ENCODE measurements around the gene KLHL40.

KLHL40 gene

DNA sequence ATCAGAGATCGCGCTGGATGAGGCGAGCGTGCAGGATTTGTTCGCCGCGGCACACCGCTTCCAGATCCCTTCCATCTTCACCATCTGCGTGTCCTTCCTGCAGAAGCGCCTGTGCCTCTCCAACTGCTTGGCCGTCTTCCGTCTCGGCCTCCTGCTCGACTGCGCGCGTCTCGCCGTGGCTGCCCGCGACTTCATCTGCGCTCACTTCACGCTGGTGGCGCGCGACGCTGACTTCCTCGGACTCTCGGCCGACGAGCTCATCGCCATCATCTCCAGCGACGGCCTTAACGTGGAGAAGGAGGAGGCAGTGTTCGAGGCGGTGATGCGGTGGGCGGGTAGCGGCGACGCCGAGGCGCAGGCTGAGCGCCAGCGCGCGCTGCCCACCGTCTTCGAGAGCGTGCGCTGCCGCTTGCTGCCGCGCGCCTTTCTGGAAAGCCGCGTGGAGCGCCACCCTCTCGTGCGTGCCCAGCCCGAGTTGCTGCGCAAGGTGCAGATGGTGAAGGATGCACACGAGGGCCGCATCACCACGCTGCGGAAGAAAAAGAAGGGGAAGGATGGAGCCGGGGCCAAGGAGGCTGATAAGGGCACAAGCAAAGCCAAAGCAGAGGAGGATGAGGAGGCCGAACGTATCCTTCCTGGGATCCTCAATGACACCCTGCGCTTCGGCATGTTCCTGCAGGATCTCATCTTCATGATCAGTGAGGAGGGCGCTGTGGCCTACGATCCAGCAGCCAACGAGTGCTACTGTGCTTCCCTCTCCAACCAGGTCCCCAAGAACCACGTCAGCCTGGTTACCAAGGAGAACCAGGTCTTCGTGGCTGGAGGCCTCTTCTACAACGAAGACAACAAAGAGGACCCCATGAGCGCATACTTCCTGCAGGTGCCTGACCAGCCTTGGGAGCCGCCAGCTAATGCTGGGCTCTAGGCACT is 819 bp downstream of the KLHL40 start:
- TF ChIP-seq POLR2A (IDR thresholded peaks at IDR 0.05; ENCODE audit: low read length) = no peak
- TF ChIP-seq GATA1 (IDR thresholded peaks at IDR 0.05; ENCODE audit: low read depth, low read length) = no peak
- no peak for DNase-seq

DNA sequence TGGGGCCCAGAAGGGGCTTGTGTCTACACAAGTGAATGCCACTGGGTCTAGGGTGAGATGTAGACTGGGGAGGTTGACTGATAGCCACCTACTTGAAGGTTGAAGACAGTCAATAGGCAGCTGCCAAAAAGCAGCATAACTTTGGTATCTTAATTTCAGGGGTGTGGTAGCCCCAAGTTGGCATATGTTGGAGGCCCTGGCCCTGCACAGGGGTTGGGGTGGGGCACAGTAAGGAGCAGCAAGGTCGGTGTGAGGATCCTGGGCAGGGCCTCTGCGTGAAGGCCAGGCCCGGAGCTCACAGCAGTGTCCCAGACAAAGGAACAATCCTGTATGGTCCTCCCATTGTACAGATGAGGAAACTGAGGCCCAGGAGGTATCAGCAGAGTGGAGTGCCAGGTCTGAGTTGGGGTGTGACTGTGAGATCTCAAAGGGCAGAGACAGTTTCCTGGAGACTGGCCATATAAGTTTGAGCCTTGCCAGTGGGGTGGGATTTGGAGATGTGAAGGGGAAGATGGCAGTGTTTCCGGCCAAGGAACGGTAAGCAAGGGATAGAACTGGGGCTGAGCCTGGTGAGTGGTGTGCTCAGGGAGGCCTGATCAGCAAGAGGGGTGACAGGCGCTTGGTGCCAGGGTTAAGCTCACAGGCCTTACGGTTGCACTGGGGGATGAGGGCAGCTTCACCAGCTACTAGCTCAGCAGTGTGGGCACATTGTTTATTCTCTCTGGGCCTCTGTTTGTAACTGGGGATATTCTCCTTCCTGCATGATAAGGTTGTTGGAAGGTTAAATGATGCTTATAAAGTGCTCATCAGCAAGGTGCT is 1.7 kb downstream of the KLHL40 start:
- TF ChIP-seq GATA1 (IDR thresholded peaks at IDR 0.05; ENCODE audit: low read depth, low read length) (no peak), POLR2A (IDR thresholded peaks at IDR 0.05; ENCODE audit: low read length) (no peak)
- no peak for DNase-seq

DNA sequence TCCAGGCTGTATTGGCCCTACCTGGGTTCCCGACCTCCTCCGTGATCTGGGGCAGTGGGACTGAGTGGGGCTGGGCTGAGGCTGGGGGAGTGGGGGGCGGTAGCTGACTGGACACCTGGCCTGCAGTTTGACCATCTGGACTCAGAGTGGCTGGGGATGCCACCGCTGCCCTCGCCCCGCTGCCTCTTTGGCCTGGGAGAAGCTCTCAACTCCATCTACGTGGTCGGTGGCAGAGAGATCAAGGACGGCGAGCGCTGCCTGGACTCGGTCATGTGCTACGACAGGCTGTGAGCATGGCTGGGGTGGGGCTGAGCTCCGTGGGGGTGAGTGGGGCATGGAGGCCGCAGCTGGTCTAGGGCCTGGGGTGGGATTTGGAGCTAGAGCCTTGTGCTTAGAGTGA is 2.7 kb downstream of the KLHL40 start:
- DNase-seq = no peak
- TF ChIP-seq POLR2A (IDR thresholded peaks at IDR 0.05; ENCODE audit: low read length) = no peak
- TF ChIP-seq GATA1 (IDR thresholded peaks at IDR 0.05; ENCODE audit: low read depth, low read length) = no peak

DNA sequence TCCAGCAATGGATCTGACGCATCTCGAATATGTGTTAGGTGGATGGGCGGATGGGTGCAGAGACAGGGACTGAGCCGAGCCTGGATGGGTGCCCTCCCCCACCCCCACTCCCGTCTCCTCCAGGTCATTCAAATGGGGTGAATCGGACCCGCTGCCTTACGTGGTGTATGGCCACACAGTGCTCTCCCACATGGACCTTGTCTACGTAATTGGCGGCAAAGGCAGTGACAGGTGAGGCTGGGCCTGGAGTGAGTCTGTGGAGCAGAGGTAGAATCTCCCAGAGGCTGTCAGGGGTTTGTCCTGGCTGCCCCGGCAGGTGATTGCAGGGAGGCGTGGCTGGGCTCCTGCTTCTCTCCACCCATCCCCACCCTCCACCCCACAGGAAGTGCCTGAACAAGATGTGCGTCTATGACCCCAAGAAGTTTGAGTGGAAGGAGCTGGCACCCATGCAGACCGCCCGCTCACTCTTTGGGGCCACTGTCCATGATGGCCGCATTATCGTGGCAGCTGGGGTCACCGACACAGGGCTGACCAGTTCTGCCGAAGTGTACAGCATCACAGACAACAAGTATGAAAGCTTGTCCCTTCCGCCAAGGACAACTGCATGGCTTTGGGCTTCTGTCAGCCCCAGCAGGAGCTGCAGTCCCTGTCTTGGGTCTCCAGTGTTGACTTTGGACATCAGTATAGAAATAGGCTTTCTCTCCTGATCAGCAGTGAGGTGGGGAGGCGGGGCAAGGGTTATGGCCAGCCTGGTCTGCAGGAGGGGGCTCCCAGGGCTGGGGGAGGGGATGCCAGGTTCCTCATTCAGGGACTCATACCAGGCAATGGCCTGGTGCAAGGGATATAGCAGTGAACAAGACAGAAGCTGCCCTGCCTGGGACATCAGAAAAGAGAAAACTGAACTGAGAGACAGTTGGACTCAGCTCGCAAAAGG is 3.4 kb downstream of the KLHL40 start:
- no peak for TF ChIP-seq POLR2A (IDR thresholded peaks at IDR 0.05; ENCODE audit: low read length)
- TF ChIP-seq GATA1 (IDR thresholded peaks at IDR 0.05; ENCODE audit: low read depth, low read length) = no peak
- no peak for DNase-seq

DNA sequence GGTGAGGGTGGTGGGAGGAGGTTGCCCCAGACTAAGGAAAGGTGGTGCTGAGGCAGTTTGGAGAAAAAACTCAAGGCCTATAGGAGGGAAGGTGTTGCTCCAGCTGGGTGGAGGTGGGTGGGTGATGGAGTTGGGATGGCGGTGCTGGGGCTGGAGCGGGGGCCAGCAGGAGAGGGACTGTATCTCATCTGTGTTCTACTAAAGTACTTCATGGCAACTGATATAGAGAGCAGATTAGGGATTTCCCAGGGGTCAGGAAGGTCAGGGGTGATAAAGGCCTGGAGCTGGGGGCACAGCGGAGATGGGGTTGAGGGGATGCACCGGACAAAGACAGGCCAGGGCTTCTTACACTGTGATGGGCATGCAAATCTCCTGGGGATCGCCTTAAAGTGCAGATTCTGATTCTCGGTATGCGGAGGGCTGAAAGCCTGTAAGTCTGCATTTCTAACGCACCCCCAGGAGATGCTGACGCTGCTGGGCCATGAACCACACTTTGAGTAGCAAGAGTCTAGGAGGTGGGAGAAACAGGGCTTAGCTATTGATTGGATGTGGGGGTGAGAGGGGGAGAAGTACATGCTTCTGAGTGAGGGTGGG is 4.2 kb downstream of the KLHL40 start:
- DNase-seq = no peak
- TF ChIP-seq POLR2A (IDR thresholded peaks at IDR 0.05; ENCODE audit: low read length) = no peak
- no peak for TF ChIP-seq GATA1 (IDR thresholded peaks at IDR 0.05; ENCODE audit: low read depth, low read length)

DNA sequence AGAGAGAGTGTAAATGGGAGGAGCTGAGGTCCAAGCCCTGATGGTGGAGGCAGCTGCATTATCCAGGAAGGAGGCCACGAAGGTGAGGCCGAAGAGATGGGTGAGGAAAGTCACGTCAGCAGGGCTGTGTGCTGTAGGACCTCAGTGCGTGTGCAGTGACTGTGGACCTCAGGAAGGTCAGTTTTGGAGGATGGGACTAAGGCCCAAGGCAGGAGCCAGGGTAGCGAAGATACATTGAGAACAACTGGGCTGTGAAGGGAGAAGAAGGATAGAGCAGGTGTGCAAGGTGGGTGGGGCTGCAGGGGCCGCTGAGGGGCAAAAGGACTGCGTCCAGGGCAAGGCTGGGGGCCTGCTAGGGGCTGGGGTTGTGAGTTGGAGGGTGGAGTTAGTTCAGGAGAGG is 4.9 kb downstream of the KLHL40 start:
- TF ChIP-seq GATA1 (IDR thresholded peaks at IDR 0.05; ENCODE audit: low read depth, low read length) (no peak), POLR2A (IDR thresholded peaks at IDR 0.05; ENCODE audit: low read length) (no peak)
- no peak for DNase-seq

DNA sequence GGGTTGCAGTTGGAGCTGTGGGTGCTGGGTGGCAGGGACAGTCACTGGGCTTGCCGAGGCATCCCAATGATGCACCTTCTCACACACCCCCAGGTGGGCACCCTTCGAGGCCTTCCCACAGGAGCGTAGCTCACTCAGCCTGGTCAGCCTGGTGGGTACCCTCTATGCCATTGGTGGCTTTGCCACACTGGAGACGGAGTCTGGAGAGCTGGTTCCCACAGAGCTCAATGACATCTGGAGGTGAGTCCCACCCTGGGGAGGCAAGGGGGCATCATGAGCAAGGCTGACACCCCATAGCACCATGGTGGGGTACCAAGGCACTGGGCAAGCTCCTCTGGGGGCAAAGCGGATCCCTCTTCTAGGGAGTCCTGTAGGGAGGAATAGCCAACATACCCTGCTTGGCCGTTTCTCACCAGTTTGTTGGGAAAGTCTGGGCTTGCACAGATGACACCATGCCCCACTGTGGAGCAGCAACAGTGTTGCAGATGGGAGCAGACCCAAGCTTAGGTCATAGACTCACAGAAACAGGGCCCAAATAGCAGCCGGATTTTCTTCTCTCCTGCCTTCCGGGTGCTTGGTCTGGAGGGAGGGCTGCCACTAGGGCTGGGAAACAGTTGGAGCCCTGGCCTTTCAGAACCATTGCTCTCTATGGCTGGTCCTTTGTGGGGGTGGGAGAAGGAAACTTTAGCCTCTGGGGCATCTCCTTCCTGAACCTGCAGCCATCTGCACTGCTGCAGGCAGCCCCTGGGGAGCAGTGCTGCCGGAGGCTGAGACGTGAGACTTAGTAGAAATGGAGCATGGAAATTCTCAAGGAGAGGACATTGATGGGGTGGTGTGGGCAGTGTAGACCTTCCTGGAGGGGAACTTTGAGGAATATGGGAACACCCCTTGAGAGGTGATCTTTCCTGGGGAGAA is 5.7 kb downstream of the KLHL40 start:
- TF ChIP-seq POLR2A (IDR thresholded peaks at IDR 0.05; ENCODE audit: low read length) (no peak), GATA1 (IDR thresholded peaks at IDR 0.05; ENCODE audit: low read depth, low read length) (no peak)
- no peak for DNase-seq

DNA sequence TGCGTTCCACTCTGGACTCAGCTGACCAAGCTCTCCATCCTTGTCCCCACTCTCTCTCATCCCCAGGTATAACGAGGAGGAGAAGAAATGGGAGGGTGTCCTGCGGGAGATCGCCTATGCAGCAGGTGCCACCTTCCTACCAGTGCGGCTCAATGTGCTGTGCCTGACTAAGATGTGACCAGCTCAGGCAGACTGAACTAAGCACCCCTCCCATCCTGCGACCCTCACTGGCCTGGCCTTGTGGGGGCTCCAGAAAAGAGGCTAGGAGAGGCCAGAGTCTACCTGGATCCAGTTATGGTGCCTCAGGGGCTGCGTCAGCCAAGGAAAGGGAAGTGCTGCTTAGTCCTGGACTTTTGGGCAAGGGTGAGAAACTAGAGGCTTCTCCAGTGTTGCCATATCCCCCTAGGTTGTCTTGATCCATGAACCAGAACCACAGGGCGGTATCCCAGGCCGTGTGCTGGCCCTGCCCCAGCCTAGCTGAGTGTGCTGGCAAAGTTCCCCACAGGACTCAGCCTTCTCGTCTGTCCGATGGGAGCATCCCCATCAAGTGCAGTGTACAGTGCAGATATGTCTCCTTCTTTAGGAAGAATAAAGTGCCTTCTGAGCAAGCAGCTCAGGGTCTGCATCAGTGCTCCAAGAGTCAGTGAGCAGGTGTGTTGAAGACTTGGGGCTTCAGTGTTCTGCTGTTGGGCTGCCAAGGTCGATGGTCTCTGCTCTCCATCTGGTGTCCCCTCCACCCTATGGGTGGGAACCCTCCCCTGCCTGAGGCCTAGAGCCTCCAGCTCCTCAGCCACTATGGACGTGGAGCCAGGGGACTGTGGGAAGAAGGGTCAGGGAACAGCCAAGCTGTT is 6.7 kb downstream of the KLHL40 start:
- no peak for DNase-seq

DNA sequence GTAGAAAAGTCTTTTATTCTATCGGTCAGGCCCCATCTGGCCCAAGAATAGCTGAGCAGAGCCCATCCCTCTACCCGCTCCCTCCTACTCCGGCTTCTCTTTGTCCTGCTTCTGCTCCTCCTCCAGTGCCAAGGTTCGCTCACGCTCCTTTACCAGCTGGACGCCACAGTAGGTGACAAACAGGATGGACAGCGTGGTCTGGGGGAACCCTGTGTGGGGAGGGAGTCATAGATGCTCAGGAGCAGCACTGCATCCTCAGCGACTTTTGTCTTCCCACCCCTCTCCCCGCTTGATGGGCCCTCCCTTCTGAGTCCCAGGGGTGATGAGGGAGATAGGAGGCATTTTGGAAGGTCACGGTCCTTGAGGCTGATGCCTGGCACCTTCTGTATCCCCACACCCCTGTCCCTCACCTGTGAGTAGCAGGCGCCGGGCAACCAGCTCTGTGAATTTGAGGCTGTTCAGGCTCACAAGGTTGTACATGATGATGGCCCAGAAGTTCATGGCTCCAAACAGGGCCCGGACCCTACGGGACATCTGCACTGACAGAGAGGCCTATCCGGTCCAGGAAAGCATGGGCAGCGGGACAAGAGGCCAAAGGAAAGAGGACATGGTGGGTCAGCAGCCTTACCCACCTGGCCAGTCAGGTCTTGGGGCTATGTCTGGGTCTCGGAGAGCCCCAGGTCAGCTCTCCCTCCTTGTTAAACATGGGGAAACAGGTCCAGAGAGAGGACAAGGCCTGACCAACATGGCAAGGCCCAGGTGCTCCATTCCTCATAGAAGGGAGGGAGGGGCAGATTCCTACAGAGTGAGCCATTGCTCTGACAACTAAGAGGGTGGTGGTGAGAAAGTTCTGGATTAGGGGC is 7.6 kb downstream of the KLHL40 start:
- TF ChIP-seq POLR2A (IDR thresholded peaks at IDR 0.05; ENCODE audit: low read length) = no peak
- no peak for DNase-seq

More for the DNA sequence above, 6.7 kb downstream of the KLHL40 start:
- TF ChIP-seq POLR2A (IDR thresholded peaks at IDR 0.05; ENCODE audit: low read length) = no peak
- no peak for TF ChIP-seq GATA1 (IDR thresholded peaks at IDR 0.05; ENCODE audit: low read depth, low read length)

DNA sequence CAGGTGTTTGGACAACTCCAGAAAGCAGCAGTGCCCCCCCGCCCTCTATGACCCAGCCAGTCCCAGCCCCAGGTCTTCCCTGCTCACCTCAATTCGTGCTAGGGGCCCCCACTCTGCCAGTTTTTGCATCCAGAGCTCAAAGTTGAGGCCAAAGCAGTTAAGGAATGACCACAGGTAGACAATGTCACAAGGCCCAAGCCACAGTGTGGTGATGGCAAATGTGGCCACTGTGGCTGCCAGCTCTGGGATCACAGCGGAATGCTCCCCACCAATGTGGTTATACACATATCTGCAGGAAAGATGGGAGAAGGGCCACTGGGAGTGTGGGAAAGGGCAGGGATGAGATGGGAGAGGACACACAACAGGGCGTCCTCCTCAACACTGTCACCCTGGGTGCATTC is 8.2 kb downstream of the KLHL40 start:
- DNase-seq = no peak
- TF ChIP-seq POLR2A (IDR thresholded peaks at IDR 0.05; ENCODE audit: low read length) (no peak), GATA1 (IDR thresholded peaks at IDR 0.05; ENCODE audit: low read depth, low read length) (no peak)

DNA sequence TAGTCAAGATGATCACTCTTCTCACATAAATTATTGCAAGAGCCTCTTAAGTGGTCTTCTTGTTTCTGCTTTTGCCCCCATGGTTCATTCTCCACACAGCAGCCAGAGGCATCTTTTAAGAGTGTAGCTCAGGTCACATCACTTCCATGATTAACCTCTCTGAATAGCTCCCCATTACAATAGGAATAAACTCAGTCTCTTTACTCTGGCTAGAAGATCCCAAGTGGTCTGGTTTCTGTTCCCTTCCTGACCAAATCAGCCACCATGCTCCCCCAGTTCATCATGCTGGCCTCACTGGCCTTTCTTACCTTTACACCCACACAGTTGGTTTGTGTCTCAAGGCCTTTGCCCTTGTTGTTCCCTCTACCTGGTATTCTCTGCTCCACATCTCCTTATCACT is 9.0 kb downstream of the KLHL40 start:
- DNase-seq = no peak
- TF ChIP-seq POLR2A (IDR thresholded peaks at IDR 0.05; ENCODE audit: low read length) (no peak), GATA1 (IDR thresholded peaks at IDR 0.05; ENCODE audit: low read depth, low read length) (no peak)

Data from erythroblast (primary cell).